Activated CD4-positive, alpha-beta memory T cell treated with anti-CD3 and anti-CD28 coated beads, Interleukin-2, amount 10 ng/mL, durations not matched to agents 7 days and 5 days (primary cell): ENCODE data around the gene TOP3A. TPM values are rescaled to one million over a fixed set of nuclear protein-coding genes. Genes with fewer than 3 reads are reported as not detected.

ENCODE experiments used
- CTCF ChIA-PET: fragments of 350-600 bp; sonication (Branson Sonifier 250); formaldehyde crosslinking; loops from one replicate; lab custom pipeline; 2021; ENCODE audit warnings: antibody characterized with exemption, inconsistent platforms; lab: Charles Lee
- POLR2A ChIA-PET: fragments of 350-600 bp; sonication (Branson Sonifier 250); formaldehyde crosslinking; loops from one replicate; lab custom pipeline; 2021; ENCODE audit warnings: antibody characterized with exemption; lab: Charles Lee
- DNase-seq: peaks from one replicate; pipeline ENCODE4 v3.0.0-alpha.2; 2020
- H3K27ac Mint-ChIP-seq: one replicate; pipeline ENCODE4 v1.8.0; 2021; ENCODE audit warnings: mild to moderate bottlenecking, mixed read lengths
- H3K27me3 Mint-ChIP-seq: one replicate; pipeline ENCODE4 v1.8.0; 2021; ENCODE audit warnings: mixed read lengths
- H3K36me3 Mint-ChIP-seq: one replicate; pipeline ENCODE4 v1.8.0; 2021; ENCODE audit warnings: low read depth, mixed read lengths
- H3K4me1 Mint-ChIP-seq: one replicate; pipeline ENCODE4 v1.8.0; 2021; ENCODE audit warnings: mixed read lengths
- H3K4me3 Mint-ChIP-seq: one replicate; pipeline ENCODE4 v1.8.0; 2021; ENCODE audit warnings: mild to moderate bottlenecking, mixed read lengths
- H3K9me3 Mint-ChIP-seq: one replicate; pipeline ENCODE4 v1.8.0; 2021; ENCODE audit warnings: mixed read lengths
- total RNA-seq, 2 experiments: library from RNA; stranded (reverse); gene quantifications; one replicate each; pipeline ENCODE4 v1.2.3, GENCODE V29; 2021

TOP3A gene
- total RNA-seq, 2 experiments from 2014 or later: 51.4 to 54.9 TPM

GRCh38 chr17:18262641-18263040 is 52.2 kb downstream of the TOP3A start:
- Mint-ChIP-seq H3K27me3 (no peaks in the 10 kb centered on the region), H3K27ac (no peak overlapping the region), H3K4me1 (peaks cover 33% of the 10 kb centered on the region), H3K36me3 (peaks cover 4% of the 10 kb centered on the region), H3K4me3 (no peak overlapping the region), H3K9me3 (no peaks in the 10 kb centered on the region)
- ChIA-PET POLR2A (interaction anchor here (1.1 to 2.3 kb wide), 2 partner anchors 14 to 52 kb away, joined by 5 to 8 read pairs; partner anchors contain the start of genes SMCR8 and TOP3A), CTCF (no interaction called here)
- DNase-seq: no peak

GRCh38 chr17:18262111-18262510 is 52.7 kb downstream of the TOP3A start:
- DNase-seq: no peak
- no peaks in the 10 kb centered on the region for H3K9me3 Mint-ChIP-seq
- H3K36me3 Mint-ChIP-seq: peaks cover 6% of the 10 kb centered on the region
- no peaks in the 10 kb centered on the region for H3K27me3 Mint-ChIP-seq
- H3K4me1 Mint-ChIP-seq: peaks cover 32% of the 10 kb centered on the region
- ChIA-PET CTCF (no interaction called here), POLR2A (interaction anchor here (1.1 to 2.3 kb wide), 2 partner anchors 13 to 53 kb away, joined by 5 to 8 read pairs; partner anchors contain the start of genes SMCR8 and TOP3A)
- no peak overlapping the region for H3K27ac Mint-ChIP-seq
- peak overlapping the region; percentile 75 for H3K4me3 Mint-ChIP-seq

GRCh38 chr17:18261659-18262058 is 53.1 kb downstream of the TOP3A start:
- Mint-ChIP-seq H3K4me1 (peaks cover 35% of the 10 kb centered on the region), H3K27ac (peak overlapping the region; percentile 35), H3K27me3 (no peaks in the 10 kb centered on the region), H3K36me3 (peaks cover 7% of the 10 kb centered on the region), H3K4me3 (peak overlapping the region; percentile 75), H3K9me3 (no peaks in the 10 kb centered on the region)
- ChIA-PET CTCF (interaction anchor here (1.3 kb wide), 1 partner anchor 78 kb away, joined by 5 read pairs; the partner anchor contains the start of gene ALKBH5), POLR2A (interaction anchor here (1.1 to 2.3 kb wide), 3 partner anchors 13 to 78 kb away, joined by 3 to 8 read pairs (median 5); partner anchors contain the start of genes ALKBH5, SMCR8 and TOP3A)
- no peak for DNase-seq

DNA sequence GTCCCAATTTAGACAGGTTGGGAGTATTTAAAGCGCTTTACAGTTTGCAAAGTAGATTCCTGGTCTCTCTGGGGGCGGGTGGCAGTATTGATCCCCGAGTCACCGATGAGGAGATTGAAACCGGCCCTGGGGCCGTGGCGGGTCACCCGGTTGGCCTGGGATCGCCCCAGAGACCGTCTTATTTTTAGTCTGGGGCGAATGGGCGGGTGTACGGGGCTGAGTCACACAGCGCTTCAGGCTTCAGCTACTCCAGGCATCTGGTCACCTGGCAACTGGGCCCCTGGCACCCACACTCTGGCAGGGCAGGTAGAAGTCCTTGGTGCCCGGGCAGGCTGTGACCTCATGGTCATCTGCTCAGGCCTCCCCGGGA is 53.7 kb downstream of the TOP3A start:
- ChIA-PET POLR2A (interaction anchor here (1.2 to 2.4 kb wide), 3 partner anchors 8 to 78 kb away, joined by 3 to 8 read pairs (median 6); partner anchors contain the start of gene ALKBH5), CTCF (interaction anchor here (1.3 kb wide), 1 partner anchor 78 kb away, joined by 5 read pairs; the partner anchor contains the start of gene ALKBH5)
- peak overlapping the region; percentile 77 for H3K27ac Mint-ChIP-seq
- peaks cover 37% of the 10 kb centered on the region for H3K4me1 Mint-ChIP-seq
- H3K36me3 Mint-ChIP-seq: peaks cover 8% of the 10 kb centered on the region
- H3K4me3 Mint-ChIP-seq: peak overlapping the region; percentile 75
- no peaks in the 10 kb centered on the region for H3K9me3 Mint-ChIP-seq
- peak; percentile 49 for DNase-seq
- H3K27me3 Mint-ChIP-seq: no peaks in the 10 kb centered on the region

DNA sequence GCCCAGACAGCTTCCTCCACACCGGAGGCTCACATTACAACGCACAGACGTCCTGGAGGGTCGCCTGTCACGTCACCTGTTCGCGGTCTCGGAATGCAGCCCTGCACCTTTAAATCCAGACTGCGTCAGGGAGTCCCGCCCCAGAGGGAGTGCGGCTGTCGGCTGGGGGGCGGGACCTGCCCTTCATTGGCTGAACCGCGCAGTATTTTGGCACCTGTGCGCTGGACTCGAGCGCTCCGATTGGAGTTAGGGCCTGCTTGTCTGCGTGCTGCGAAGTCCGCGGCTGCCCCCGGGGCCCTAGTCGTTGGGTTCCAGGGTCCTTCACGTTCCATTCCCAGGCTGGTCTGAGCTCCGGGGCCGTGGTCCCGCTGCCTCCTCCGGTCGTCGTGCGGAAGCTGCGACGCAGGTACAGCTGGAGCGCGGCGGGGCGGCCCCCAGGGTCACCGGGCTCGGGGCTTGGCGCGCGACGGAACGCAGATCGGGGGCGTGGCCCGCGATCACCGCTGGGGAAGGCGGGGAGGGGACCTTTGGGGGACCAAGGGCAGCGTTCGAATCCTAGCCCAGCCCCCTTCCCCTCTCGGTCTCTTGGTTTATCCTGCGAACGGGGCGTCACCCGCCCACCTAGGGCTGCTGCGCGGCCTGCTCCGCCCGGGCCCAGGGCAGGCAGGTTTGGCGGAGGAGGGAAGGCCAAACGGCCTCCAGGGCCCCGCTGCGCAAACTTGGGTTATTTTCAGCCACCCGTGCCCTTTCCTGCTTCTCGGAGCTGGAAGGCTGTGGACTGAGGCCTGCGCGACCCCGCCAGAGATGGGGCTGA is 54.3 kb downstream of the TOP3A start, which contains the start of gene MIEF2:
Gene MIEF2, plus strand, starts transcription at position 331 of the 814 bp plus-strand sequence. CDS start 2,059 bp downstream, outside the sequence.
- DNase-seq: peak; percentile 94
- H3K9me3 Mint-ChIP-seq: no peaks in the 10 kb centered on the region
- CTCF ChIA-PET: interaction anchor here (1.3 kb wide), 1 partner anchor 77 kb away, joined by 5 read pairs; the partner anchor contains the start of gene ALKBH5
- POLR2A ChIA-PET: interaction anchor here (1.2 to 2.4 kb wide), 3 partner anchors 9 to 77 kb away, joined by 3 to 8 read pairs (median 6); partner anchors contain the start of gene ALKBH5
- peaks cover 40% of the 10 kb centered on the region for H3K4me1 Mint-ChIP-seq
- H3K27ac Mint-ChIP-seq: peak within 1 kb of the TSS; percentile 77
- no peaks in the 10 kb centered on the region for H3K27me3 Mint-ChIP-seq
- peaks cover 13% of the 10 kb centered on the region for H3K36me3 Mint-ChIP-seq
- H3K4me3 Mint-ChIP-seq: peak within 1 kb of the TSS; percentile 75

DNA sequence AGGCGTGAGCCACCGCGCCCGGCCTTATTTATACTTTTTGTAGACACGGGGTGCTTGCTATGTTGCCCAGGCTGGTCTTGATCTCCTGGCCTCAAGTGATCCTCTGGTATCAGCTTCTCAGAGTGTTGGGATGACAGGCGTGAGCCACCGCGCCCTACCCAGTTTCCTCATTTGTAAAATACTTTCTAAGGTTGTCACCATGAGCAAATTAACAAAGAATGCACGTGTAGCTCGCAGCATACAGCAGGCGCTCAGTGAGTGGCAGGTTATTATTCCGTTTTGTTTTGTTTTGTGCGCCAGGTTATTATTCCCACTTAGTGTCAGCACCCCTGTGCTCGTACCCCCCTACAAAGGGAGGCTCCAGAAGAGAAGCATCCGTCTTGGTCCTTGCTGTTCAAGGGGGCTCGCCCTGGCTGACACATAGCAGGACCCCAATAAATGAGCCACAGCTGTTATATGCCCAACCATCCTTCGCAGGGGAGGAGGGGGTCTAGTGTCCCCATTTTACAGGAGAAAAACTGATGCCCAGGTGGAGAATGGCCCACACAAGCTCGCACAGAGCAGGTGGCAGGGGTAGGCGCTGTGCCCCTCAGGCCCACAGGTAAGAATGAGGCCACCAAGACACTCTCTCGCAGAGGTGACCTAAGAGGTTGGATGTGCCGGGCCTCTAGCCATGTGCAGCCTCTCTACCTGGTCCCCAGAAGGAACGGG is 55.0 kb downstream of the TOP3A start:
- ChIA-PET POLR2A (interaction anchor here (2.4 kb wide), 1 partner anchor 9 kb away, joined by 6 read pairs; no protein-coding TSS in a partner anchor), CTCF (interaction anchor here (1.2 kb wide), 1 partner anchor 8 kb away, joined by 6 read pairs; no protein-coding TSS in a partner anchor)
- H3K27ac Mint-ChIP-seq: peak overlapping the region; percentile 77
- peak overlapping the region; percentile 75 for H3K4me3 Mint-ChIP-seq
- no peak for DNase-seq
- peaks cover 16% of the 10 kb centered on the region for H3K36me3 Mint-ChIP-seq
- H3K27me3 Mint-ChIP-seq: no peaks in the 10 kb centered on the region
- no peaks in the 10 kb centered on the region for H3K9me3 Mint-ChIP-seq
- peaks cover 40% of the 10 kb centered on the region for H3K4me1 Mint-ChIP-seq

DNA sequence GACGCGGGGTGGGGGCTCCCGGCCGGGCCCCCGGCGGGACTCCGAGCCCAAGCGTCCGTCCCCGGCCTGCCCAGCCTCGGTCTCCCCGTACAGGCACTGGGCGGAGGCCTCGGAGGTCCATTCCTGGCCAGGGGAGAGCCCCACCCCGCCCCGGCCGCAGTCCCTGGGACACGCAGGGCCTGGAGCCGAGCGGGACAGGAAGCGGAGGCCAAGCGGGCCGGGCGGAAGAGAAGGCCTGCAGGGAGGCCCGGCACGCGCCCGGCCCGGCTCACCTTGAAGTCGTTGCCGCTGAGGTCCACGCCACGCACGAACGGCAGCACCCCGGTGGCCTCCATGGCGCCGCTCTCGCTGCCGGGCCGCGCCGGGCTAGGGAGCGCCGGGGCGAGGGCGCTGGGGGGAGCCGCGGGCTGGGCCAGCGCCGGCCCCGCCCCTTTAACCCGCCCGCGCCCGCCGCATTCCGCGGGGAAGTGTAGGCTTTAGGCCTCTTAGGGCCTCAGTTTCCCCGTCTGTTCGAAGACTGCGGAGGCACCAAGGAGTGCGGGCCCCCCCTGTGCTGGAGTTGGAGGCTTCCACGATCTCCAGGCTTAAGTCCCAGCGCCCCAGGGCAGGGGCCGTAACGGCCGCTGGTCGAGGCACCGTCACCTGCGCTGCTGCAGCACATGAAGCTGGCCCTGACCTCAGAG is 56.3 kb downstream of the TOP3A start, which contains the start of gene FLII:
Gene FLII, minus strand, starts transcription at position 383 of the 683 bp plus-strand sequence. Its CDS starts 48 bp downstream, at position 335.
- Mint-ChIP-seq H3K27ac (peak within 1 kb of the TSS; percentile 91), H3K4me1 (peaks cover 40% of the 10 kb centered on the region), H3K9me3 (no peaks in the 10 kb centered on the region), H3K4me3 (peak within 1 kb of the TSS; percentile 95), H3K27me3 (no peaks in the 10 kb centered on the region), H3K36me3 (peaks cover 23% of the 10 kb centered on the region)
- ChIA-PET POLR2A (interaction anchor here (1.1 to 2.4 kb wide), 4 partner anchors 9 to 104 kb away, joined by 3 to 6 read pairs (median 4); partner anchors contain the start of genes SMCR8 and TOP3A), CTCF (interaction anchor here (1.2 kb wide), 1 partner anchor 9 kb away, joined by 6 read pairs; no protein-coding TSS in a partner anchor)
- peak; percentile 57 for DNase-seq

- ChIA-PET POLR2A (interaction anchor here (0.6 to 1.4 kb wide), 4 partner anchors 10 to 105 kb away, joined by 3 to 4 read pairs (median 3); partner anchors contain the start of genes SMCR8 and TOP3A), CTCF (no interaction called here)
- Mint-ChIP-seq H3K36me3 (peaks cover 25% of the 10 kb centered on the region), H3K9me3 (no peaks in the 10 kb centered on the region), H3K4me1 (peaks cover 40% of the 10 kb centered on the region), H3K27ac (peak overlapping the region; percentile 91), H3K27me3 (no peaks in the 10 kb centered on the region), H3K4me3 (peak overlapping the region; percentile 95)
- DNase-seq: peak; percentile 64
Observed at GRCh38 chr17:18257982-18258355, 56.8 kb downstream of the TOP3A start.

GRCh38 chr17:18257268-18257981 is 57.4 kb downstream of the TOP3A start:
- peak overlapping the region; percentile 95 for H3K4me3 Mint-ChIP-seq
- peaks cover 39% of the 10 kb centered on the region for H3K4me1 Mint-ChIP-seq
- POLR2A ChIA-PET: interaction anchor here (0.6 to 1.7 kb wide), 7 partner anchors 9 to 105 kb away, joined by 3 to 5 read pairs (median 3); partner anchors contain the start of genes SMCR8 and TOP3A
- peaks cover 28% of the 10 kb centered on the region for H3K36me3 Mint-ChIP-seq
- peak overlapping the region; percentile 91 for H3K27ac Mint-ChIP-seq
- CTCF ChIA-PET: interaction anchor here (1.2 kb wide), 1 partner anchor 9 kb away, joined by 5 read pairs; no protein-coding TSS in a partner anchor
- peak; percentile 26 for DNase-seq
- no peaks in the 10 kb centered on the region for H3K9me3 Mint-ChIP-seq
- H3K27me3 Mint-ChIP-seq: no peaks in the 10 kb centered on the region

GRCh38 chr17:18256776-18257175 is 58.0 kb downstream of the TOP3A start:
- ChIA-PET CTCF (interaction anchor here (1.2 kb wide), 1 partner anchor 8 kb away, joined by 5 read pairs; no protein-coding TSS in a partner anchor), POLR2A (interaction anchor here (0.7 to 1.7 kb wide), 5 partner anchors 8 to 58 kb away, joined by 3 to 5 read pairs (median 3); partner anchors contain the start of genes LLGL1, SMCR8 and TOP3A)
- Mint-ChIP-seq H3K9me3 (no peaks in the 10 kb centered on the region), H3K4me3 (peak overlapping the region; percentile 95), H3K4me1 (peaks cover 35% of the 10 kb centered on the region), H3K36me3 (peaks cover 29% of the 10 kb centered on the region), H3K27ac (no peak overlapping the region), H3K27me3 (no peaks in the 10 kb centered on the region)
- DNase-seq: no peak

- DNase-seq: no peak
Observed at GRCh38 chr17:18256351-18256750, 58.4 kb downstream of the TOP3A start.

More at GRCh38 chr17:18256351-18256750, 58.4 kb downstream of the TOP3A start:
- H3K27ac Mint-ChIP-seq: no peak overlapping the region
- H3K4me3 Mint-ChIP-seq: peak overlapping the region; percentile 7
- H3K9me3 Mint-ChIP-seq: no peaks in the 10 kb centered on the region
- no peaks in the 10 kb centered on the region for H3K27me3 Mint-ChIP-seq
- ChIA-PET CTCF (interaction anchor here (1.2 kb wide), 1 partner anchor 8 kb away, joined by 5 read pairs; no protein-coding TSS in a partner anchor), POLR2A (interaction anchor here (1.2 to 1.7 kb wide), 3 partner anchors 15 to 32 kb away, joined by 3 to 5 read pairs (median 4); partner anchors contain the start of gene LLGL1)
- H3K4me1 Mint-ChIP-seq: peaks cover 31% of the 10 kb centered on the region
- H3K36me3 Mint-ChIP-seq: peaks cover 33% of the 10 kb centered on the region
